H1 (cell line): ENCODE data around the gene CACNA1C. TPM values are rescaled to one million over a fixed set of nuclear protein-coding genes. Genes with fewer than 3 reads are reported as not detected.

Source experiments
- CTCF ChIA-PET: fragments of 300-600 bp; sonication (Branson Sonifier 250); formaldehyde crosslinking; loops from one replicate; lab custom pipeline; 2021; ENCODE audit not compliant: partially characterized antibody; lab: Charles Lee
- POLR2A ChIA-PET: fragments of 300-600 bp; sonication (Branson Sonifier 250); formaldehyde crosslinking; loops from one replicate; lab custom pipeline; 2021; ENCODE audit warnings: inconsistent platforms; ENCODE audit not compliant: partially characterized antibody; lab: Charles Lee
- DNase-seq, 2 experiments: peaks; one replicate each; pipeline versions ENCODE4 v3.0.0 to v3.0.0-alpha.2; 2010 to 2022; ENCODE audit warnings: low spot score in 2 of 2, low read depth in 1 of 2, mixed read lengths in 1 of 2
- FAIRE-seq: peaks from 2 replicates; lab custom pipeline; 2011; peaks lifted over from hg19 to GRCh38; lab: Jason Lieb, UNC
- H2AFZ ChIP-seq: 2 replicates; pipeline ENCODE4 v1.8.1; 2012; ENCODE audit warnings: low read length, inconsistent platforms
- H2AK5ac ChIP-seq: 2 replicates; pipeline ENCODE4 v1.6.1; 2013; ENCODE audit warnings: low read depth, low read length
- H2BK120ac ChIP-seq: replicated peaks from 2 replicates; pipeline ENCODE3; 2013; ENCODE audit warnings: low read depth, low read length, inconsistent platforms
- H2BK12ac ChIP-seq: 2 replicates; pipeline ENCODE4 v1.6.1; 2013; ENCODE audit warnings: low read depth, low read length
- H2BK15ac ChIP-seq: 2 replicates; pipeline ENCODE4 v1.6.1; 2013; ENCODE audit warnings: low read length
- H2BK20ac ChIP-seq: 2 replicates; pipeline ENCODE4 v1.6.1; 2013; ENCODE audit warnings: low read length
- H2BK5ac ChIP-seq: 2 replicates; pipeline ENCODE4 v1.6.1; 2013; ENCODE audit warnings: low read depth, low read length
- H3K14ac ChIP-seq: 2 replicates; pipeline ENCODE4 v1.6.1; 2013; ENCODE audit warnings: inconsistent platforms; ENCODE audit not compliant: insufficient read length
- H3K18ac ChIP-seq: 2 replicates; pipeline ENCODE4 v1.6.1; 2013; ENCODE audit warnings: low read length; ENCODE audit errors: extremely low read depth
- H3K23ac ChIP-seq: 2 replicates; pipeline ENCODE4 v1.6.1; 2013; ENCODE audit warnings: inconsistent platforms; ENCODE audit not compliant: insufficient read length
- H3K23me2 ChIP-seq: 2 replicates; pipeline ENCODE4 v1.6.1; 2013; ENCODE audit warnings: low read depth, low read length
- H3K27ac ChIP-seq: 2 replicates; pipeline ENCODE4 v1.6.1; 2011; ENCODE audit warnings: low read depth, low read length, inconsistent platforms
- H3K27me3 ChIP-seq, 4 experiments: replicated peaks in 1 of 4; 1 replicate in 1 of 4; 2 replicates in 3 of 4; pipeline versions ENCODE4 v1.6.1 to v1.8.1; 2011 to 2013; ENCODE audit warnings: low read length in 3 of 4, mild to moderate bottlenecking in 3 of 4, inconsistent platforms in 2 of 4, mixed read lengths in 2 of 4, moderate library complexity in 1 of 4; ENCODE audit not compliant: control insufficient read depth in 3 of 4, insufficient read depth in 3 of 4; ENCODE audit errors: extremely low read depth in 1 of 4
- H3K36me3 ChIP-seq, 4 experiments: 2 replicates each; pipeline versions ENCODE4 v1.6.1 to v1.8.1; 2011 to 2013; ENCODE audit warnings: mild to moderate bottlenecking in 4 of 4, low read length in 3 of 4, moderate library complexity in 2 of 4, control low read depth in 1 of 4, inconsistent platforms in 1 of 4; ENCODE audit not compliant: insufficient read depth in 4 of 4, control insufficient read depth in 2 of 4
- H3K4ac ChIP-seq: replicated peaks from 2 replicates; pipeline ENCODE3; 2013; ENCODE audit warnings: low read length, low read depth, mixed read lengths, inconsistent platforms; ENCODE audit not compliant: insufficient read length
- H3K4me1 ChIP-seq, 4 experiments: replicated peaks in 1 of 4; 1 replicate in 1 of 4; 2 replicates in 3 of 4; pipeline versions ENCODE4 v1.6.1 to v1.8.1; 2011 to 2013; ENCODE audit warnings: low read length in 3 of 4, inconsistent platforms in 2 of 4, mixed read lengths in 1 of 4; ENCODE audit not compliant: insufficient read depth in 4 of 4, control insufficient read depth in 3 of 4
- H3K4me2 ChIP-seq, 2 experiments: 2 replicates each; pipeline versions ENCODE4 v1.6.1 to v1.8.1; 2011 to 2013; ENCODE audit warnings: low read depth in 2 of 2, low read length in 2 of 2, control low read depth in 1 of 2, inconsistent platforms in 1 of 2, mild to moderate bottlenecking in 1 of 2; ENCODE audit not compliant: insufficient read depth in 1 of 2
- H3K4me3 ChIP-seq, 4 experiments: fragments of 200-600, 300-600 bp in 1 of 4; sonication (generic), shearing (Covaris generic), sonication (Bioruptor Twin) in 1 of 4; 2 replicates each; pipeline versions ENCODE4 v1.5.1 to v1.8.1; 2011 to 2016; ENCODE audit warnings: low read length in 4 of 4, low read depth in 3 of 4, control low read depth in 2 of 4, inconsistent platforms in 2 of 4, mild to moderate bottlenecking in 2 of 4, mixed read lengths in 1 of 4, moderate library complexity in 1 of 4; ENCODE audit not compliant: insufficient read depth in 2 of 4; ENCODE audit errors: extremely low read depth in 1 of 4
- H3K56ac ChIP-seq: replicated peaks from 2 replicates; pipeline ENCODE3; 2013; ENCODE audit warnings: low read depth, mild to moderate bottlenecking, mixed read lengths, low read length, inconsistent platforms; ENCODE audit not compliant: insufficient read length
- H3K79me1 ChIP-seq: 2 replicates; pipeline ENCODE4 v1.6.1; 2013; ENCODE audit warnings: low read depth, low read length, control low read depth
- H3K79me2 ChIP-seq, 2 experiments: 2 replicates each; pipeline versions ENCODE4 v1.6.1 to v1.8.1; 2012 to 2013; ENCODE audit warnings: low read length in 2 of 2, mild to moderate bottlenecking in 2 of 2, inconsistent platforms in 1 of 2; ENCODE audit not compliant: insufficient read depth in 2 of 2, control insufficient read depth in 1 of 2
- H3K9ac ChIP-seq, 4 experiments: replicated peaks in 1 of 4; 1 replicate in 1 of 4; 2 replicates in 3 of 4; pipeline versions ENCODE4 v1.6.1 to v1.8.1; 2011 to 2013; ENCODE audit warnings: low read depth in 3 of 4, low read length in 3 of 4, control low read depth in 2 of 4, mild to moderate bottlenecking in 2 of 4, moderate library complexity in 2 of 4, inconsistent platforms in 1 of 4; ENCODE audit errors: extremely low read depth in 1 of 4
- H3K9me3 ChIP-seq, 2 experiments: 2 replicates each; pipeline versions ENCODE4 v1.6.1 to v1.8.1; 2012 to 2013; ENCODE audit warnings: mild to moderate bottlenecking in 2 of 2, moderate library complexity in 2 of 2, control low read depth in 1 of 2, inconsistent platforms in 1 of 2, low read depth in 1 of 2, low read length in 1 of 2, mixed read lengths in 1 of 2; ENCODE audit not compliant: insufficient read depth in 2 of 2
- H4K20me1 ChIP-seq, 2 experiments: replicated peaks in 1 of 2; 2 replicates each; pipeline versions ENCODE3 to v1.8.1; 2011 to 2013; ENCODE audit warnings: inconsistent platforms in 2 of 2, low read length in 2 of 2, mild to moderate bottlenecking in 1 of 2; ENCODE audit not compliant: insufficient read depth in 2 of 2, control insufficient read depth in 1 of 2
- H4K5ac ChIP-seq: 2 replicates; pipeline ENCODE4 v1.6.1; 2013; ENCODE audit warnings: low read length, low read depth, mixed read lengths, inconsistent platforms; ENCODE audit not compliant: insufficient read length
- H4K8ac ChIP-seq: 2 replicates; pipeline ENCODE4 v1.8.0; 2013; ENCODE audit warnings: mild to moderate bottlenecking, moderate library complexity, low read length, inconsistent platforms; ENCODE audit not compliant: insufficient read depth; ENCODE audit errors: extremely low read depth
- H4K91ac ChIP-seq: replicated peaks from 2 replicates; pipeline ENCODE3; 2013; ENCODE audit warnings: low read length, mixed read lengths, inconsistent platforms; ENCODE audit not compliant: insufficient read length
- ATF3 ChIP-seq: IDR thresholded peaks from 2 replicates; pipeline ENCODE4 v1.6.1; 2011; ENCODE audit warnings: low read depth, mild to moderate bottlenecking, low read length; ENCODE audit not compliant: insufficient read depth
- BRCA1 ChIP-seq: IDR thresholded peaks from 2 replicates; pipeline ENCODE4 v1.6.1; 2012; ENCODE audit warnings: low read depth, low read length, improper control_type of control experiment
- MAX ChIP-seq: IDR thresholded peaks from 2 replicates; pipeline ENCODE4 v1.6.1; 2012; ENCODE audit warnings: inconsistent platforms
- WGBS, 2 experiments: shearing (Covaris generic) in 1 of 2; methylation state at CpG; one replicate each; pipeline versions ENCODE4 v1.1.6 to v1.1.7; 2013 to 2015; ENCODE audit warnings: low lambda C conversion rate in 2 of 2, mixed read lengths in 2 of 2, inconsistent platforms in 1 of 2, low coverage in 1 of 2, missing lambda C conversion rate in 1 of 2; ENCODE audit not compliant: insufficient replicate concordance in 2 of 2, insufficient coverage in 1 of 2, insufficient read length in 1 of 2; ENCODE audit errors: extremely low coverage in 1 of 2, missing lambda C conversion rate in 1 of 2; 5-methylcytosine and 5-hydroxymethylcytosine counted together
- polyA plus RNA-seq, 7 experiments: library from polyadenylated mRNA; depleted of rRNA in 3 of 7; stranded (reverse) in 5 of 7; unstranded in 2 of 7; fragments of >200 nt in 5 of 7; fragments of 200-250 nt in 2 of 7; gene quantifications; 1 replicate in 5 of 7; 2 replicates in 1 of 7; 4 replicates in 1 of 7; pipeline versions ENCODE4 v1.2.1 to v1.2.3, GENCODE V29; 2011 to 2013; ENCODE audit warnings: missing spikeins in 2 of 7, mixed read lengths in 2 of 7
- total RNA-seq: library from RNA; stranded (reverse); fragmentation: NEBNext Ultra II Directional; extraction: Animal tissue kit (Norgen Biotek cat#: 25700); gene quantifications from 2 replicates; pipeline ENCODE4 v1.2.1, GENCODE V29; 2021

Gene CACNA1C
- total and polyA plus RNA-seq, 2 of the 8 experiments (the other 6 are each of a cell fraction or from before 2014, with no cell fraction given), result 1.3 TPM

DNA sequence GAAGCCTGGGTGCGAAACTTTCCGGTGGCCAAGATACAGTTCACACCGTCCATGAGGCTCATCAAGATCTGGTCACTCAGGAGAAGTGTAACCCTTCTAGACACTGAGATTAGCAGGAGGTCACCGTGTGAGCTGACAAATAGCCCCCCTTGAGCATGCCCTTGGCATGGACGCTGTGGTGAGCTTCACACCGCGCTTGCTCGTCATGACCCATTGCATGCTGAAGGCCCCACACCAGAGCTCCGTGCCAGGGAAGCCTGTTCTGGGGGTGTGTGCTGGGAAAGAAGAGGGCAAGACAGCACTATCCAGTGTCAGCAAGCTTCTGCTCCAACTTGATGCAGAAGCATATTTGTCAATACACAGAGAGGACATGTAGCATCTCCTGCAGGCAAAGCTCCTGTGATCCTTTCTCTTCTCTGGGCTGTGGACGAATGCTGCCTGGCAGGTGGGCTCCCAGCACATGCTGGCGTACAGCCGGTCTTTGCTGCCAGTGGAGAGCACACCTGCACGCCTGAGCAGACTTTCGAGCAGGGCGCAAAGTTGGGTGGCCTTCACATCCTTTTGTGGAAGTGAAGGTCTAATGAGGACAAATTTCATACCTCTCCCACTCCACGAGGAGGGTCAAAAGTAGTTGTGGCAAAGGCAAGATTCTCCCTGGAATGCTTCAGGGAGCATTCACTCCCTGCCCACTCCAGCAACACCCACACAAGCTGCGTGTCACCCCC lies 615.1 kb downstream of the CACNA1C start:
- H3K14ac ChIP-seq, result no peak overlapping the region
- H3K4ac ChIP-seq, result no peak overlapping the region
- H2BK120ac ChIP-seq, result no peak overlapping the region
- no peaks in the 10 kb centered on the region for H3K23me2 ChIP-seq
- H3K23ac ChIP-seq, result no peak overlapping the region
- no peak overlapping the region for H4K8ac ChIP-seq
- H3K56ac ChIP-seq, result no peak overlapping the region
- H3K79me1 ChIP-seq, result no peaks in the 10 kb centered on the region
- no peak overlapping the region for H3K18ac ChIP-seq
- H3K9ac ChIP-seq, result no peak overlapping the region
- no peaks in the 10 kb centered on the region for H3K36me3 ChIP-seq
- no peak overlapping the region for H4K91ac ChIP-seq
- H2BK12ac ChIP-seq, result no peak overlapping the region
- no peak overlapping the region for H2BK15ac ChIP-seq
- 91% methylated on average over 17 of the region's 17 CpGs; no CpG with 5 or more reads in 1 of the 2 experiments for WGBS, 2 experiments
- no peaks in the 10 kb centered on the region for H3K4me1 ChIP-seq
- H4K20me1 ChIP-seq, result no peaks in the 10 kb centered on the region
- H2BK20ac ChIP-seq, result no peak overlapping the region
- DNase-seq (no peak), FAIRE-seq (no peak)
- no peak overlapping the region for H3K4me2 ChIP-seq
- H2AFZ ChIP-seq, result no peak overlapping the region
- no peak overlapping the region for H4K5ac ChIP-seq
- H2BK5ac ChIP-seq, result no peak overlapping the region
- H3K27me3 ChIP-seq, result no peaks in the 10 kb centered on the region
- H3K27ac ChIP-seq, result no peak overlapping the region
- H3K79me2 ChIP-seq, result no peaks in the 10 kb centered on the region
- POLR2A ChIA-PET, result interaction anchor here (0.6 kb wide), 1 partner anchor 1035 kb away, joined by 3 read pairs; no protein-coding TSS in a partner anchor
- CTCF ChIA-PET, result interaction anchor here (0.6 to 3.0 kb wide), 6 partner anchors 9 to 116 kb away, joined by 3 to 11 read pairs (median 4); no protein-coding TSS in a partner anchor
- no peak overlapping the region for H2AK5ac ChIP-seq
- no peaks in the 10 kb centered on the region for H3K9me3 ChIP-seq
- H3K4me3 ChIP-seq, result no peak overlapping the region
- TF ChIP-seq BRCA1 (no peak), MAX (no peak), ATF3 (no peak)
